HG02571 (cell line): Measurements from ENCODE around the gene GFAP.

Source experiments
- ATAC-seq: cut with Tn5 transposase; IDR thresholded peaks from one replicate; pipeline ENCODE4 v1.9.1; 2021; ENCODE audit warnings: mild to moderate bottlenecking, moderate library complexity; ENCODE audit not compliant: unreplicated experiment

The GFAP gene

GRCh38 chr17:44932096-44932786, 16.9 kb upstream of the GFAP start:
- no peak for ATAC-seq

DNA sequence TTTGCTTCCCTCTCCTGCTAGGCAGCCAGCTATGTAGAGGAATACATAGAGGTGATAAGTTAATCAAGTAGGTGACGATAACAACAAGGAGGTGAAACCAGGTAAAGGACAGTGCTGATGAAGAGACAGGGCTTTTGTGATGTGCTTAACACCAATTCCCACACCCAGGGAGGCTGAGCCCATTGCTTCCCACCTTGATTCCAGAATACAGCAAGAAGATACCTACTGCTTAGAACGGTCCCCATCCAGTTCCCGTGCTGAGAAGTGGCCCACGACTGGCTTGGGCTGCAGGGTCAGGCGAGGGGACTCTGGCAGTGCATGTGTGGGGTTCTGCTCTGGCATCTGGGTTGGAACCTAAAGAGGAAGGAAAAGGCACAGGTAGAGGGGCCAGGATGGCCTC, 16.1 kb upstream of the GFAP start:
- no peak for ATAC-seq

DNA sequence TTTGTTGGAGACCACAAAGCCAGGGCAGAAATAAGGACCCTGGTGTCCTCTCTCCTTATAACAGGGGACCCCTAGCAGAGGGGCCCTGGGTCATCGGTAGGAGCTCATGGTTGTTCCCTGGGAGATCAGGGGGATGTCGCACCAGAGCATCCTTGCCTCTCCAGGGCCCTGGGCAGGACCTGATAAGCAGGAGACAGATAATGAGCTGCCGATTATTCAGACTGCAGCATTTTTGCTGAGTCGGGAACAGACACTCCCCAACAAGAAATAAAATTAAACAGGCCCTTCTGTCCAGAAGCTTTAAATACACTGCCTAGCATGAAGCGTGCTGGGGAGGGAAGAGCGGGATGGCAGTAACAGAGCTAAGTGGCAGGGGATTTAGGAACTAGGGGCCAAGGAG, 15.4 kb upstream of the GFAP start:
- no peak for ATAC-seq

- ATAC-seq: no peak
Observed at GRCh38 chr17:44928950-44929720, 13.8 kb upstream of the GFAP start.

DNA sequence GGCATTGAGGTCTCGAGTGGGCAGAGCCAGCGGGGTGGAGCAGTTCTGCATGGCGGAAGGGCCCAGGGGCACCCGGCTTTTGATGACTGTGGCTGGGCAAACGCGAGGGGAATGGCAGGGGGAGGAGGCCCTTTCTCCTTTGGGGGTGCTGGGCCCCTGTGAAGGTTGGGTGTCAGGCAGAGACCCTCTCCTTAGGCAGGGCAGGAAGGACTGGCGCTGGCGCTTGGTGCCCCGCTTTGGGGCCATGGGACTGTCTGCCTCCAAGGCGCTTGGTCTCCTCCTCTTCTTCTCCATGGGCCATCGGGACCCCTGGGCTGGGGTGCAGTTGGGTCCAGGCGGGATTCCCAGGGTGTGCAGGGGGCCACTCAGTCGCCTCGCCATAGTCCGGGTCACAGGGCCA, 12.8 kb upstream of the GFAP start:
- no peak for ATAC-seq

DNA sequence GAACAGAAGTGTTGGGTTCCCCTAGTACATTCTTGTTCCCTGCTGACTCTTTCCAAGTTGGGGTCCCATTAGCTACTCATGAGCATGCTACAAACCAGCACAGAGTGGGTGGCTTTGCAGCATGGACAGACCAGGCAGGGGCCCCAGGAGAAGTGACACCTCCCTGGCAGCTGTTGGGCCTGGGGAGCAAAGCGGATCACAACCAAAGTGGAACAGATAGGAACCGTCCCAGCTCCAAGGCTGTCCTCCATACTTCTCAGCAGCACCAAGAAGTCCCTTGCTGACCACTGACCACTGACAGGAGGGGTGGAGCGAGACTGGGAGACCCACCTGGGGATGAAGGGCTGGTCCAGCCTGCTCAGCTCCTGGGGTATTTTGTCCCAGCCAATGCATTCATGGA, 12.4 kb upstream of the GFAP start:
- ATAC-seq: no peak

- no peak for ATAC-seq
Observed at GRCh38 chr17:44926821-44927525, 11.7 kb upstream of the GFAP start.

DNA sequence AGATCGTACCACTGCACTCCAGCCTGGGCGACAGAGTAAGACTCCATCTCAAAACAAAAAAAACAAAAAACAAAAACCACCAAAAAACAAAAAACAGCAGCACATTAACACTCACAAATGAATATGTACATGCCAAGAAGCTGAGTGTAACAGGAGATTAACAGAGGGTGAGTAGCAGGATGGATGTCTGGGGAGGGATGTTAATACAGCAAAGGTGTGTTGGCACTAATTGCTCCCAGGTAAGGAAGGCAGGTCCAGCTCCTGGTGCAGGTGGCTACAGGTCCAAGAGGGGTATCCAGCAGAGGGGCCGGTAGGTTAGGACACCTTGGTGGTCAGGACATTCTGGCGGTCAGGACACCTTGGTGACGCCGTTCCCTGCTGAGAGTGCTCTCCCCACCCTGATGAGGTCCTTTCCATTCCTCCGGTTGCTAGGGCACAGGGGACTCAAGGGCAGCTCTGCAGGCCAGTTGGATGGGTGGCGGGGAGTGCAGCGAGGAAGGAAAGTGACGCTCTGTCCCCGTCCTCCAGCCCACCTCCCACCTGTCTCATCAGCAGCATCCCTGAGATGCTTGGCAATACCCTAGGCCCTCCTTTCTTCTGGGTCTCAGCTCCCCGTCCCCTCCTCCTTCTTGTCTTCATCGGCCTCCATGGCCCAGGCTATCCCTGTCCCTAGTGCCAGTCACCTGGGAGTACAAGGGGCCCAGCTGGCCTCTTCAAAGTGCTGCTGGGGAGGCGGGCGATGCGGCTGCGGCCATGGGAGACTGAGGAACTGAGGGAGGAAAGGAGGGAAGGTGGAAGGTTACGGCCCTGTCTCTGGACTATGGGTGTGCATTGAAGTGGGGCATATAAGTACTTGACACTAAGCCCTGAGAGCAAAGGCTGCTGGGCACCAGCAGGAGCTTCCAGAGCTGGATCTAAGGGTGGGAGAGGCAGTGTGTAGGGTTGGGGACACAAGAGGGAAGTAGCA, 10.7 kb upstream of the GFAP start:
- ATAC-seq: no peak

- ATAC-seq: no peak
Observed at GRCh38 chr17:44924107-44924544, 8.8 kb upstream of the GFAP start.

- no peak for ATAC-seq
Observed at GRCh38 chr17:44922746-44923470, 7.6 kb upstream of the GFAP start.

DNA sequence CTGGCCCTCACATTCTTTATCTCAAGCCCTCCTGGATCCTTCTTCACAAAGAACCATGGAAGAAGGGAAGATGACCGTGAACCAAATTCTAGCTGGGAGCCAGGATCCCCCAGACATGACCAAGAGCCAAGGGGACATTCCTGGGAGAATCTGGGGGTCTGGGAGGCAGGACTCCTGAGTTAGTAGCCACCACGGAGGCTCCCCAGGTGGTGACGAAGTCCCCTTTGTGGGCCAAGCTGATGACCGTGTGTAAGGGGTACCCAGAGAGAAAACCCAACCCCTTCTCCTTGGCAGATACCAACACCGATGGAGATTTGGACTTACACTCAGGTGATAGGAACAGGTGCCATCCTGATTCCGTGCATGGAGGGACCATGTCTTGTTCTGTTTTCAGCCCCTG, 6.8 kb upstream of the GFAP start:
- no peak for ATAC-seq

- ATAC-seq: no peak
Observed at GRCh38 chr17:44921122-44921882, 6.0 kb upstream of the GFAP start.

DNA sequence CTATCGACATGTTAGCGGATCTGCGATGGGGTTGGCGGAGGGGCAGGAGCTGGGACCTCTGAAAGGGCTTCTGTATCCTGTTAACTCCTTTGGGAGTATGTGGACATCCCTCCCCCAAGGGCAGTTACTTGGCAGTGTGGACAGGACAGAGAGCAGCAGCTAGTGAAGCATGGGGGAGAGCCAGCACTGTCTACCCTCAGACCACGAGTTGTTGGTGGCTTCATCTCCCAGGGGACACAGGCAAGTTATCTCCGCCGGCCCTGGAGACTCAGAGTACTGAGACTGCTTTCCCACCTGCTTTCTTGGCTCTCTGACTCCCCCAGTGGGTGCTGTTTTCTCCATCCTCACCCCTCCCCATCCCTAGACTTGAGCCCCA, 5.3 kb upstream of the GFAP start:
- no peak for ATAC-seq

DNA sequence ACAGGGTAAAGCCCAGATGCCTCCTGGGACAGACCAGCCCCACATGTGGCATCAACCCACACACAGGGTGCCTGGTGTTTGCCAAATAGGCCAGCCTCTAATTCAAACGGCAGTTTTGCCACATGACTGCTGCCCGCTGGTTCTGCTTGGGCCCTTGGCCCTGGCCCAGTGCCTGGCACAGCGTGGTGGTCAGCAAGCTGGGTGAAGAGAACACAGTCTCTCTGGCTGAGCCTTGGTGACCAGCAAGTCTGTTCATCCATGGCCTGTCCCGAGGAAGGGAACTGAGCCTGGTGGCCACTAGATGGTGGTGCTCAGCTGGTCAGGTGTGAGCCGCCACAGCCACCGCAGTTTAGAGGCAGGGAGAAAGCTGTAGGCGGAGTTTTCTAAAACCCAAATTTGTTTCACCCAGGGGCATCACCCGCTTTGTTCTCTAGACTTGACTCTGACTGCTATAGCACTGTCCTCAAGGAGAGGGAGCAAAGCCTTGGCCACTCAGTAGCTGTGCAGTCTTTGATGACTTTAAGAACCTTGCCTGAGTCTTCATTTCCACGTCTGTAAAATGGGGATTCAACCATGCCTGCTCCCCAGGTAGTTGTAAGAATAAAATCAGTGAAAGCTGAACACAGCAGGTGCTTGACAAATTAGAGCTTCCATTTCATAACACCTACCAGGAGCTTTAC, 4.7 kb upstream of the GFAP start:
- peak; percentile 61 for ATAC-seq

GRCh38 chr17:44919411-44919810, 4.1 kb upstream of the GFAP start:
- ATAC-seq: no peak

- no peak for ATAC-seq
Observed at GRCh38 chr17:44918006-44918405, 2.7 kb upstream of the GFAP start.

DNA sequence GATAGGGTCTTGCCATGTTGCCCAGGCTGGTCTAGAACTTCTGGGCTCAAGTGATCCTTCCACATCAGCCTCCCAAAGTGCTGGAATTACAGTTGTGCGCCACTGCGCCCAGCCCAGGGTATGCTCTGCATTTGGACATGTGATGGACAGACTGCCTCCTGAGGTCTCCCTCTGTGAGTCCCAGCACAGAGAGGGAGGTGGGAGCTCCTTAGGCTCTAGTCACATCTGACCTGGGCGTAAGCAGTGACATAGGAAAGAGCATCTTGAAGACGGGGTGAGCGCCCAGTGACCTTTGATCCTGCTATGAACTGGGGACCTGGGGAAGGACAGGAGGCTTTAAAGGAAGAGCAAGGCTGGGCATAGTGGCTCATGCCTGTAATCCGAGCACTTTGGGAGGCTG, 2.2 kb upstream of the GFAP start:
- ATAC-seq: no peak

DNA sequence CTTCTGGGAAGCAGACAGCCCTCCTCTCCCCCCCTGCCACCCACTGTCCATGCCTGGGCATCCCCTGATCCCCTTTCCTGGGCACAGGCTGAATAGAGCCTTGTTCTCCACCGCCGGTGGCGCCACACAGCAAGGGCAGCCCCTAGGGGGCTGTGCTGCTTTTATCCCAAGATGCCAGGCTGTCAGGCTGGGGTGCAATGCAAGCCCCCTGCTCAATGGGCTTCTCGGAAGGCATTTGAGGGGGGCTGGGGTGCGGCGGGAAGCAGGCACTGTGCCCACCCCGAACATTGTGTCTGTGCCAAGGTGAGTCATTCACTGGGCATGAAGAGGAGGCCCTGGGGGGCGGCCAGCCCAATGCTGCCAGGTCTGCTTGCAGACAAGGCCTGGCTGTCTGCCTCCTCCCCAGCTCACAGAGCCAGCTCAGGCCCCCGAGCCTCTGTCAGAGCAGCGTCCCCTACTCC, 1.5 kb upstream of the GFAP start:
- no peak for ATAC-seq
